Ovary (tissue), 3 donors: ENCODE measurements around the gene MOB3B.

Experiments used
- EP300 ChIP-seq: sonication (generic); formaldehyde crosslinking; IDR thresholded peaks from one replicate; pipeline ENCODE4 v1.6.1; 2017; ENCODE audit warnings: antibody characterized with exemption
- POLR2A ChIP-seq: fragments of 450-650 bp; IDR thresholded peaks from one replicate; pipeline ENCODE4 v1.6.1; 2017; ENCODE audit warnings: antibody characterized with exemption, mild to moderate bottlenecking, moderate library complexity
- TF ChIP-seq, protein P1 (sequence below), 3 donors: fragments of 450-650 bp in 2 of 3; fragments of 200-600 bp in 1 of 3; IDR thresholded peaks; one replicate each; pipeline versions ENCODE4 v1.5.1 to v1.8.0; 2016 to 2022; ENCODE audit warnings: antibody characterized with exemption in 3 of 3, mild to moderate bottlenecking in 1 of 3
- donor health status: DM: no; HTN: no; CAD: no.

- TF ChIP-seq, protein P1, sequence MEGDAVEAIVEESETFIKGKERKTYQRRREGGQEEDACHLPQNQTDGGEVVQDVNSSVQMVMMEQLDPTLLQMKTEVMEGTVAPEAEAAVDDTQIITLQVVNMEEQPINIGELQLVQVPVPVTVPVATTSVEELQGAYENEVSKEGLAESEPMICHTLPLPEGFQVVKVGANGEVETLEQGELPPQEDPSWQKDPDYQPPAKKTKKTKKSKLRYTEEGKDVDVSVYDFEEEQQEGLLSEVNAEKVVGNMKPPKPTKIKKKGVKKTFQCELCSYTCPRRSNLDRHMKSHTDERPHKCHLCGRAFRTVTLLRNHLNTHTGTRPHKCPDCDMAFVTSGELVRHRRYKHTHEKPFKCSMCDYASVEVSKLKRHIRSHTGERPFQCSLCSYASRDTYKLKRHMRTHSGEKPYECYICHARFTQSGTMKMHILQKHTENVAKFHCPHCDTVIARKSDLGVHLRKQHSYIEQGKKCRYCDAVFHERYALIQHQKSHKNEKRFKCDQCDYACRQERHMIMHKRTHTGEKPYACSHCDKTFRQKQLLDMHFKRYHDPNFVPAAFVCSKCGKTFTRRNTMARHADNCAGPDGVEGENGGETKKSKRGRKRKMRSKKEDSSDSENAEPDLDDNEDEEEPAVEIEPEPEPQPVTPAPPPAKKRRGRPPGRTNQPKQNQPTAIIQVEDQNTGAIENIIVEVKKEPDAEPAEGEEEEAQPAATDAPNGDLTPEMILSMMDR (IDR thresholded peaks at IDR 0.05), result no peak
- TF ChIP-seq POLR2A, result no peak
- TF ChIP-seq EP300, result no peak
Observed at GRCh38 chr9:27408482-27408881, 121.1 kb downstream of the MOB3B start.
